B cell (primary cell): ENCODE measurements around the gene SORD. TPM values are rescaled to one million over a fixed set of nuclear protein-coding genes. Genes with fewer than 3 reads are reported as not detected.
"Not testable (repeated sequence)": the region's sequence is repeated elsewhere in the genome, so short reads cannot be mapped to it uniquely, and the experiment has no call there.

Source experiments
- ATAC-seq: fragments of 200-7000 bp; cut with Tn5 transposase; one replicate; pipeline ENCODE4 v1.10.0; 2021; ENCODE audit warnings: low read depth, mild to moderate bottlenecking, moderate number of reproducible peaks, moderate library complexity
- CTCF ChIA-PET: fragments of 350-600 bp; sonication (Branson Sonifier 250); formaldehyde crosslinking; loops from one replicate; lab custom pipeline; 2021; ENCODE audit warnings: antibody characterized with exemption, inconsistent platforms; lab: Charles Lee
- POLR2A ChIA-PET: fragments of 350-600 bp; sonication (Branson Sonifier 250); formaldehyde crosslinking; loops from one replicate; lab custom pipeline; 2021; ENCODE audit warnings: antibody characterized with exemption; lab: Charles Lee
- DNase-seq: peaks from one replicate; pipeline ENCODE4 v3.0.0; 2013
- H2AFZ ChIP-seq: 2 replicates; pipeline ENCODE4 v1.6.1; 2012; ENCODE audit warnings: mild to moderate bottlenecking, low read depth, low read length; ENCODE audit not compliant: insufficient read depth, poor library complexity, severe bottlenecking
- H3K27ac ChIP-seq, 2 donors: 1 replicate in 1 of 2; 2 replicates in 1 of 2; pipeline ENCODE4 v1.5.1; 2012 to 2013; ENCODE audit warnings: low read length in 2 of 2, mild to moderate bottlenecking in 2 of 2, moderate library complexity in 1 of 2
- H3K27me3 ChIP-seq, 4 experiments: fragments of 200-600 bp in 1 of 4; sonication (generic) in 1 of 4; replicated peaks in 1 of 4; 1 replicate in 2 of 4; 2 replicates in 2 of 4; pipeline versions ENCODE4 v1.6.1 to v1.7.0; 2013 to 2016; ENCODE audit warnings: low read length in 3 of 4, mild to moderate bottlenecking in 2 of 4, mixed read lengths in 1 of 4, moderate library complexity in 1 of 4; ENCODE audit not compliant: insufficient read depth in 4 of 4, control insufficient read depth in 3 of 4; ENCODE audit errors: control extremely low read depth in 1 of 4
- H3K36me3 ChIP-seq, 2 experiments: replicated peaks in 1 of 2; 1 replicate in 1 of 2; 2 replicates in 1 of 2; pipeline versions ENCODE4 v1.6.1 to v1.7.1; 2013; ENCODE audit warnings: low read length in 1 of 2; ENCODE audit not compliant: insufficient read depth in 2 of 2, control insufficient read depth in 1 of 2; ENCODE audit errors: control extremely low read depth in 1 of 2, extremely low read depth in 1 of 2
- H3K4me1 ChIP-seq, 2 donors: fragments of 200-600 bp in 1 of 2; sonication (generic) in 1 of 2; 1 replicate in 1 of 2; 2 replicates in 1 of 2; pipeline versions ENCODE4 v1.5.1 to v1.6.1; 2013 to 2017; ENCODE audit warnings: low read length in 2 of 2; ENCODE audit not compliant: control insufficient read depth in 2 of 2, insufficient read depth in 2 of 2
- H3K4me2 ChIP-seq: replicated peaks from 2 replicates; pipeline ENCODE3; 2012; ENCODE audit warnings: mild to moderate bottlenecking, low read depth, low read length; ENCODE audit not compliant: poor library complexity, severe bottlenecking
- H3K4me3 ChIP-seq, 5 experiments: fragments of 200-600 bp in 1 of 5; sonication (generic) in 1 of 5; 1 replicate in 3 of 5; 2 replicates in 2 of 5; pipeline versions ENCODE4 v1.5.1 to v1.7.0; 2011 to 2016; ENCODE audit warnings: low read length in 4 of 5, mild to moderate bottlenecking in 4 of 5, low read depth in 2 of 5, control low read depth in 1 of 5, moderate library complexity in 1 of 5; ENCODE audit not compliant: insufficient read depth in 1 of 5; ENCODE audit errors: control extremely low read depth in 1 of 5, extremely low read depth in 1 of 5
- H3K79me2 ChIP-seq: fragments of 200-600 bp; sonication (generic); one replicate; pipeline ENCODE4 v1.6.0; 2016; ENCODE audit warnings: low read length; ENCODE audit not compliant: control insufficient read depth, insufficient read depth
- H3K9ac ChIP-seq: fragments of 200-600 bp; sonication (generic); 2 replicates; pipeline ENCODE4 v1.6.1; 2017; ENCODE audit warnings: mild to moderate bottlenecking, low read length, moderate library complexity
- H3K9me3 ChIP-seq, 3 donors: one replicate each; pipeline versions ENCODE4 v1.6.1 to v1.7.1; 2013; ENCODE audit warnings: low read length in 2 of 3; ENCODE audit not compliant: control insufficient read depth in 2 of 3, insufficient read depth in 1 of 3; ENCODE audit errors: control extremely low read depth in 1 of 3
- H4K20me1 ChIP-seq: 2 replicates; pipeline ENCODE4 v1.6.0; 2012; ENCODE audit warnings: mild to moderate bottlenecking, low read length; ENCODE audit not compliant: insufficient read depth, control insufficient read depth, poor library complexity, severe bottlenecking
- H3K27ac Mint-ChIP-seq: one replicate; pipeline ENCODE4 v1.8.0; 2021; ENCODE audit warnings: mixed read lengths
- H3K27me3 Mint-ChIP-seq: one replicate; pipeline ENCODE4 v1.8.0; 2021; ENCODE audit warnings: mixed read lengths
- H3K4me1 Mint-ChIP-seq: one replicate; pipeline ENCODE4 v1.8.0; 2021; ENCODE audit warnings: mixed read lengths
- H3K4me3 Mint-ChIP-seq: one replicate; pipeline ENCODE4 v1.8.0; 2021; ENCODE audit warnings: mixed read lengths
- H3K9me3 Mint-ChIP-seq: one replicate; pipeline ENCODE4 v1.8.0; 2022; ENCODE audit warnings: mixed read lengths; ENCODE audit not compliant: insufficient read depth
- EZH2 ChIP-seq: IDR thresholded peaks from 2 replicates; pipeline ENCODE4 v1.6.1; 2012; ENCODE audit warnings: borderline replicate concordance, low read depth, mild to moderate bottlenecking, moderate library complexity, low read length; ENCODE audit not compliant: insufficient read depth, poor library complexity, severe bottlenecking
- WGBS: methylation state at CpG from one replicate; pipeline ENCODE4 v1.1.5; 2013; ENCODE audit warnings: missing lambda C conversion rate; ENCODE audit not compliant: insufficient coverage; 5-methylcytosine and 5-hydroxymethylcytosine counted together
- intact Hi-C: fragments of 100-400 bp; cut with micrococcal nuclease; formaldehyde crosslinking; loops from one replicate; pipeline ENCODE4 v1.10.0; 2022
- polyA minus RNA-seq: library from RNA; depleted of rRNA, polyadenylated mRNA; stranded (reverse); fragments of >200 nt; gene quantifications from 2 replicates; pipeline ENCODE4 v1.2.3, GENCODE V29; 2012
- polyA plus RNA-seq: library from polyadenylated mRNA; depleted of rRNA; stranded (reverse); fragments of >200 nt; gene quantifications from 2 replicates; pipeline ENCODE4 v1.2.3, GENCODE V29; 2012
- total RNA-seq, 2 donors: library from RNA; stranded (reverse); fragments of 120-200 nt in 1 of 2; gene quantifications; 1 replicate in 1 of 2; 2 replicates in 1 of 2; pipeline versions ENCODE4 v1.2.3 to v1.2.4, GENCODE V29; 2013 to 2022
- TF ChIP-seq, protein P1 (sequence below): fragments of 200-600 bp; IDR thresholded peaks from one replicate; pipeline ENCODE4 v1.8.0; 2022; ENCODE audit warnings: antibody characterized with exemption, mild to moderate bottlenecking

SORD gene
- total RNA-seq: 24.3 and 25.8 TPM in 2 replicates
- total RNA-seq (2013): 12.6 TPM
- 20.5 and 22.2 TPM in 2 replicates for polyA plus RNA-seq
- polyA minus RNA-seq: 10.3 and 11.5 TPM in 2 replicates

DNA sequence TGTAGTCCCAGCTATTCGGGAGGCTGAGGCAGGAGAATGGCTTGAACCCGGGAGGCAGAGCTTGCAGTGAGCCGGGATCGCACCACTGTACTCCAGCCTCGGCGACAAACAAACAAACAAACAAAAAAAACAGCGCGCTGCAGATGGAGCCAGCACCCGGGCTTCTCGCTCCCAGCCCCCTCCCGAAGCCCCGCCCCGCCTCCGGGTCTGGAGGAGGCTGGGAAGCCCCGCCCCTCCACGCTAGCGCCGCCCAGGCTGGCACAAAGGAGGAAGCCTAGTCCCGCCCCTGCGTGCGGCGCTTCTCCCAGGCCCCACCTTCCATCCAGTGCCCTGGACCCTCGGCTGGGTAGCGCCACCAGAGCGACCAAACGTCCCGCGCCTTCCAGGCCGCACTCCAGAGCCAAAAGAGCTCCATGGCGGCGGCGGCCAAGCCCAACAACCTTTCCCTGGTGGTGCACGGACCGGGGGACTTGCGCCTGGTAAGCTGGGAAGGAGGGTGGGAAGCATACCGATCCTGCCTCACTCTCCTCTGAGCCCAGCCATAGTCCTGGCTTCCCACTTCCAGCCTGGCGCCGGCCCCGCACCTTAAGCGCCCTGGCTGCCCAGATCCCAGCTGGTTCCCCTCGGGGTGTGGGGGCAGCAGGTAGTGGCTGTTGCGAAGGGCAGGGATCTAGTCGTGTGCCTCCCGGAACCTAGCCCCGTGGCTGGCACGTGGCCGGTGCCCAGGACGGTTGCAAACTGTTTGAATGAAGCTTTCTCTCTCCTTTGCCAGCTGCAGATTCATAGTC lies at the start of gene SORD:
Gene SORD, plus strand, starts transcription at position 325 of the 788 bp plus-strand sequence. Its CDS starts 89 bp downstream, at position 414.
- WGBS: 2% methylated on average over 42 of the region's 48 CpGs
- peak within 1 kb of the TSS; percentile 78 for H3K27ac Mint-ChIP-seq
- DNase-seq: peak; percentile 89
- H3K9me3 Mint-ChIP-seq: no peaks in the 10 kb centered on the region
- POLR2A ChIA-PET: interaction anchor here (1.1 to 1.5 kb wide), 3 partner anchors 22 to 95 kb away, joined by 3 to 7 read pairs (median 5); no protein-coding TSS in a partner anchor
- Histone ChIP-seq H3K27me3 (no peaks in the 10 kb centered on the region), H3K4me2 (peak within 1 kb of the TSS; percentile 100), H3K27ac (peak within 1 kb of the TSS; percentile 50 to 72), H2AFZ (peak within 1 kb of the TSS; percentile 100), H3K9ac (peak within 1 kb of the TSS; percentile 91), H4K20me1 (no peaks in the 10 kb centered on the region), H3K36me3 (no peaks in the 10 kb centered on the region), H3K79me2 (peaks cover 18% of the 10 kb centered on the region), H3K4me3 (peak within 1 kb of the TSS; percentile 51 to 92 (median 90)), H3K4me1 (peaks cover 12 to 16% of the 10 kb centered on the region in 2 donors), H3K9me3 (no peaks in the 10 kb centered on the region)
- peak; percentile 100 for ATAC-seq
- TF ChIP-seq, protein P1, sequence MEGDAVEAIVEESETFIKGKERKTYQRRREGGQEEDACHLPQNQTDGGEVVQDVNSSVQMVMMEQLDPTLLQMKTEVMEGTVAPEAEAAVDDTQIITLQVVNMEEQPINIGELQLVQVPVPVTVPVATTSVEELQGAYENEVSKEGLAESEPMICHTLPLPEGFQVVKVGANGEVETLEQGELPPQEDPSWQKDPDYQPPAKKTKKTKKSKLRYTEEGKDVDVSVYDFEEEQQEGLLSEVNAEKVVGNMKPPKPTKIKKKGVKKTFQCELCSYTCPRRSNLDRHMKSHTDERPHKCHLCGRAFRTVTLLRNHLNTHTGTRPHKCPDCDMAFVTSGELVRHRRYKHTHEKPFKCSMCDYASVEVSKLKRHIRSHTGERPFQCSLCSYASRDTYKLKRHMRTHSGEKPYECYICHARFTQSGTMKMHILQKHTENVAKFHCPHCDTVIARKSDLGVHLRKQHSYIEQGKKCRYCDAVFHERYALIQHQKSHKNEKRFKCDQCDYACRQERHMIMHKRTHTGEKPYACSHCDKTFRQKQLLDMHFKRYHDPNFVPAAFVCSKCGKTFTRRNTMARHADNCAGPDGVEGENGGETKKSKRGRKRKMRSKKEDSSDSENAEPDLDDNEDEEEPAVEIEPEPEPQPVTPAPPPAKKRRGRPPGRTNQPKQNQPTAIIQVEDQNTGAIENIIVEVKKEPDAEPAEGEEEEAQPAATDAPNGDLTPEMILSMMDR: no peak
- no peak for TF ChIP-seq EZH2
- H3K4me1 Mint-ChIP-seq: peaks cover 28% of the 10 kb centered on the region
- CTCF ChIA-PET: interaction anchor here (0.9 to 2.9 kb wide), 6 partner anchors 12 to 435 kb away, joined by 3 to 21 read pairs (median 4); partner anchors contain the start of genes DUOX2 and DUOXA2
- H3K4me3 Mint-ChIP-seq: peak within 1 kb of the TSS; percentile 92
- H3K27me3 Mint-ChIP-seq: peaks cover 18% of the 10 kb centered on the region
- intact Hi-C loops: loop anchor here (1.0 to 10.0 kb wide), 3 partner anchors 14 to 382 kb away; partner anchors contain the start of gene SHF

DNA sequence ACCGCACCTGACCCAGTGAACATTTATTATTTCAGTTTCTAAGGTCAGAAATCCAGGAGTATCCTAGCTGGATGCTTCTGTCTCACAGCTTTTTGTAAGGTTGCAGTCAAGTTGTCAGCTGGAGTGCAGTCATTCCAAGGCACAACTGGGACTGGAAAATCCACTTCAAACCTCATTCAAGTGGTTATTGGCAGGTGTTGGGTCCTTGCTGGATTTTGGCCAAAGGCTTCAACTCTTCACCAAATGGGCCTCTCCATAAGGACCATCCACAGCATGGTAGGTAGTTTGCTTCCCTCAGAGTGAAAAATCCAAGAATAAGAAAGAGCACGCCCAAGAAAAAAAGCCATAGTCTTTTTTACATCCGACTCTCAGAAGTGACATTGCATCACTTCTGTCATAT lies 46.8 kb upstream of the SORD start:
- H3K4me2 ChIP-seq, H3K4me3 Mint-ChIP-seq, H3K9me3 ChIP-seq, H3K79me2 ChIP-seq, H3K27me3 Mint-ChIP-seq, DNase-seq, H3K4me1 Mint-ChIP-seq, H3K27ac Mint-ChIP-seq, H3K27me3 ChIP-seq, H4K20me1 ChIP-seq, H3K27ac ChIP-seq, POLR2A ChIA-PET, intact Hi-C loops, ATAC-seq, H3K4me1 ChIP-seq, H3K36me3 ChIP-seq, H3K4me3 ChIP-seq, H3K9ac ChIP-seq, H2AFZ ChIP-seq, H3K9me3 Mint-ChIP-seq: not testable (repeated sequence)
- CTCF ChIA-PET: interaction anchor here (1.2 kb wide), 1 partner anchor 142 kb away, joined by 4 read pairs; no protein-coding TSS in a partner anchor
- WGBS: 90% methylated on average over 1 of the region's 3 CpGs

DNA sequence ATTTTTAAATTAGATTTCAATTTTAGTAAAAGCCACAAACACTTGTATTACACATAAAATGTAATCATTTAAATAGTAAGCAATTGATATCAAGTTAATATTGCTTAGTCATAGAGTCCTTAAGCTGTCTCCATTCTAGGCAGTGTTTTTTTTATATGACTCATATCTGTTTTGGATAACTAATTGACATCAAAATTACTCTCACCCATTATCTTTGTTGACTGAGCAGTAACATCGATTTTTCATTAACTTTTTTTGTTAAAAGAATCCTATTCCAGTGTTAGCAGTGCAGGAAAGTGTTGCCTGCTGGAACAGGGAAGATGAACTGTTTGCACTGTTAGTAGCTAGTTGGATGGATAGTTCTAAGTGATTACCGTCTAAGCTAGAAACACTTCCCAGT lies 45.2 kb upstream of the SORD start:
- H3K79me2 ChIP-seq, ATAC-seq, H2AFZ ChIP-seq, H3K27me3 Mint-ChIP-seq, H3K4me1 Mint-ChIP-seq, H3K4me3 Mint-ChIP-seq, DNase-seq, H3K27ac ChIP-seq, H3K4me2 ChIP-seq, POLR2A ChIA-PET, H3K4me3 ChIP-seq, H3K9ac ChIP-seq, intact Hi-C loops, H3K9me3 ChIP-seq, H3K36me3 ChIP-seq, H4K20me1 ChIP-seq, H3K9me3 Mint-ChIP-seq, H3K27ac Mint-ChIP-seq, H3K27me3 ChIP-seq, H3K4me1 ChIP-seq: not testable (repeated sequence)
- no CpG with 5 or more reads among the region's 2 CpGs for WGBS
- CTCF ChIA-PET: interaction anchor here (1.4 to 1.7 kb wide), 2 partner anchors 9 to 140 kb away, joined by 6 to 7 read pairs; no protein-coding TSS in a partner anchor
